OCI-LY1 (cell line): ENCODE measurements around the gene EIF5.

Source experiments
- H2AFZ ChIP-seq: fragments of 200-600 bp; sonication (generic), shearing (Covaris generic); 2 replicates; pipeline ENCODE4 v1.6.0; 2014; ENCODE audit warnings: antibody characterized with exemption, mild to moderate bottlenecking, low read length
- H3F3A ChIP-seq: fragments of 200-600 bp; sonication (generic), shearing (Covaris generic); 2 replicates; pipeline ENCODE4 v1.6.0; 2014; ENCODE audit warnings: mild to moderate bottlenecking, antibody characterized with exemption, low read length, moderate library complexity; ENCODE audit not compliant: insufficient read depth
- H3K27ac ChIP-seq: fragments of 200-600 bp; sonication (generic); 2 replicates; pipeline ENCODE4 v1.5.1; 2014; ENCODE audit warnings: low read length, mixed run types, mild to moderate bottlenecking, low read depth; ENCODE audit not compliant: poor library complexity, severe bottlenecking
- H3K27me3 ChIP-seq: fragments of 200-600 bp; sonication (generic); 2 replicates; pipeline ENCODE4 v1.6.0; 2014; ENCODE audit warnings: antibody characterized with exemption, mild to moderate bottlenecking, low read length, moderate library complexity; ENCODE audit not compliant: insufficient read depth
- H3K36me3 ChIP-seq: fragments of 200-600 bp; sonication (generic); 2 replicates; pipeline ENCODE4 v1.6.1; 2014; ENCODE audit warnings: mild to moderate bottlenecking, antibody characterized with exemption, low read length, moderate library complexity, mixed read lengths; ENCODE audit not compliant: insufficient read depth
- H3K4me1 ChIP-seq: fragments of 200-600 bp; sonication (generic); 2 replicates; pipeline ENCODE4 v1.5.1; 2014; ENCODE audit warnings: mild to moderate bottlenecking, low read length, moderate library complexity; ENCODE audit not compliant: insufficient read depth, severe bottlenecking
- H3K4me2 ChIP-seq: fragments of 200-600 bp; sonication (generic), shearing (Covaris generic); 2 replicates; pipeline ENCODE4 v1.6.1; 2014; ENCODE audit warnings: low read length
- H3K4me3 ChIP-seq: fragments of 200-600 bp; sonication (generic); 2 replicates; pipeline ENCODE4 v1.5.1; 2014; ENCODE audit warnings: low read length, low read depth, mild to moderate bottlenecking, mixed read lengths; ENCODE audit not compliant: poor library complexity, severe bottlenecking
- H3K79me2 ChIP-seq: fragments of 200-600 bp; shearing (Covaris generic); 2 replicates; pipeline ENCODE4 v1.6.1; 2016; ENCODE audit warnings: mixed run types, low read length, mixed read lengths; ENCODE audit not compliant: insufficient read depth
- H3K9ac ChIP-seq: fragments of 200-600 bp; sonication (generic), shearing (Covaris generic); 2 replicates; pipeline ENCODE4 v1.6.1; 2014; ENCODE audit warnings: mild to moderate bottlenecking, low read length, mixed read lengths
- H3K9me2 ChIP-seq: fragments of 200-600 bp; sonication (generic), shearing (Covaris generic); 2 replicates; pipeline ENCODE4 v1.6.1; 2014; ENCODE audit warnings: low read depth, mild to moderate bottlenecking, low read length, mixed read lengths
- H3K9me3 ChIP-seq: fragments of 200-600 bp; shearing (Covaris generic); 2 replicates; pipeline ENCODE4 v1.6.1; 2014; ENCODE audit warnings: low read length, mixed read lengths
- H4K20me1 ChIP-seq: fragments of 200-600 bp; sonication (generic), shearing (Covaris generic); 2 replicates; pipeline ENCODE4 v1.6.0; 2016; ENCODE audit warnings: mild to moderate bottlenecking, low read length; ENCODE audit not compliant: insufficient read depth
- CTCF ChIP-seq: fragments of 200-600 bp; sonication (generic), shearing (Covaris generic); IDR thresholded peaks from 2 replicates; pipeline ENCODE4 v1.5.1; 2017; ENCODE audit warnings: mild to moderate bottlenecking, antibody characterized with exemption, low read length, moderate library complexity, mixed read lengths
- EZH2 ChIP-seq: fragments of 200-600 bp; sonication (generic), shearing (Covaris generic); IDR thresholded peaks from 2 replicates; pipeline ENCODE4 v1.8.0; 2017; ENCODE audit warnings: borderline replicate concordance, mixed run types, mild to moderate bottlenecking, antibody characterized with exemption, low read length, moderate library complexity, mixed read lengths

EIF5 gene

GRCh38 chr14:103302966-103303365 is 31.1 kb upstream of the EIF5 start:
- no peak overlapping the region for H3K4me3 ChIP-seq
- no peaks in the 10 kb centered on the region for H3K4me1 ChIP-seq
- H2AFZ ChIP-seq: no peak overlapping the region

GRCh38 chr14:103304706-103305105 is 29.3 kb upstream of the EIF5 start:
- no peak for TF ChIP-seq EZH2
- no peak for TF ChIP-seq CTCF
- Histone ChIP-seq H4K20me1 (no peaks in the 10 kb centered on the region), H2AFZ (no peak overlapping the region), H3K9me2 (no peaks in the 10 kb centered on the region), H3K4me3 (no peak overlapping the region), H3K27ac (no peak overlapping the region), H3K4me1 (no peaks in the 10 kb centered on the region), H3K27me3 (peaks cover 5% of the 10 kb centered on the region; the same call in 1 of the 2 replicates), H3K9ac (no peak overlapping the region), H3K36me3 (no peaks in the 10 kb centered on the region), H3K9me3 (no peaks in the 10 kb centered on the region), H3K79me2 (no peaks in the 10 kb centered on the region), H3F3A (no peaks in the 10 kb centered on the region), H3K4me2 (no peak overlapping the region)

More at GRCh38 chr14:103302966-103303365, 31.1 kb upstream of the EIF5 start:
- no peak for TF ChIP-seq EZH2
- no peak for TF ChIP-seq CTCF
- no peak overlapping the region for H3K27ac ChIP-seq
- H3K27me3 ChIP-seq: peaks cover 5% of the 10 kb centered on the region; the same call in 1 of the 2 replicates
- H3K9ac ChIP-seq: no peak overlapping the region
- no peaks in the 10 kb centered on the region for H4K20me1 ChIP-seq
- no peaks in the 10 kb centered on the region for H3K79me2 ChIP-seq
- no peak overlapping the region for H3K4me2 ChIP-seq
- H3K9me2 ChIP-seq: no peaks in the 10 kb centered on the region
- no peaks in the 10 kb centered on the region for H3K9me3 ChIP-seq
- H3K36me3 ChIP-seq: no peaks in the 10 kb centered on the region
- H3F3A ChIP-seq: no peaks in the 10 kb centered on the region

GRCh38 chr14:103308717-103309616 is 25.1 kb upstream of the EIF5 start:
- Histone ChIP-seq H4K20me1 (no peaks in the 10 kb centered on the region), H3K9me2 (no peaks in the 10 kb centered on the region), H3K4me3 (no peak overlapping the region), H3K4me2 (no peak overlapping the region), H2AFZ (no peak overlapping the region), H3K27ac (no peak overlapping the region), H3K9ac (no peak overlapping the region), H3F3A (no peaks in the 10 kb centered on the region), H3K36me3 (no peaks in the 10 kb centered on the region), H3K27me3 (peaks cover 5% of the 10 kb centered on the region; the same call in 1 of the 2 replicates), H3K4me1 (no peaks in the 10 kb centered on the region), H3K79me2 (no peaks in the 10 kb centered on the region), H3K9me3 (no peaks in the 10 kb centered on the region)
- TF ChIP-seq EZH2 (no peak), CTCF (no peak)
